Measurements from ENCODE around the gene PDLIM5. TPM values are rescaled to one million over a fixed set of nuclear protein-coding genes. Genes with fewer than 3 reads are reported as not detected.
A peak's percentile ranks its signal among the peaks of the same experiment; 100 is the strongest.
"Not testable (repeated sequence)": the region's sequence is repeated elsewhere in the genome, so short reads cannot be mapped to it uniquely, and the experiment has no call there.

PDLIM5 gene
- total RNA-seq, 1 experiment from 2014 or later: 23.3 TPM

DNA sequence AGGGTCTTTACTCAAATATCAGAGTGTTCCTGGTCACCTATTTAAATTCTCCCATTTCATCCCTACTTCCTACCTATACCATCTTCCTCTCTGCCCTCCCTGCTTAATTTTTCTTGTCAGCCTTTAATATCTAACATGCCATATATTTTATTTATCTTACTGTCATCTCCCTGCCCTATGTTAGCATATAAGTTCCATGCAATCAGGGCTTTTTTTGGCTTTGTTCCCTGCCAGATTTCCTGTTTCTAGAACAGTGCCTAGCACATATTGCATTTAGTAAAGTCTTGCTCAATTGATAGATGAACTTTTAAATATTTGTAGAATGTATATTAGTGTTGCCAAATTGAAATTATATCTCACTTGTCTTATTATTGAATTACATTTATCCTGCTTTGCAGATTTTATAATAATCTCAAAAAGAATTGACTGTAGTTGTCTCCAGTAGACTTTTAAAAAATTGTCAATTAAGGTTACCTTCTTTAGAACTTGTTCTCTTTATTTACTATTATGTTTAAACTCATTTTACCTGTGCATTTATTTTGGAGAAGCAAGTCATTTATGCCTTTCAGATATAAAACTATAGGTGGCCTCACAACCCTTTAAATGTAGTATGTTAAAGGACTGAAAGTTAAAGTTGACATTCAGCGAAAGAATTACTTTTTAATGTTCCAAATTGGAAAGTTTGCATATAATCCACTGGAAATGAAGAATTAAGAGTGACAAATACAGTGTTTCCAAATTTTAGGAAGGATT, 197.8 kb downstream of the PDLIM5 start:
- no peak for DNase-seq (ENCODE audit: low read depth)

DNA sequence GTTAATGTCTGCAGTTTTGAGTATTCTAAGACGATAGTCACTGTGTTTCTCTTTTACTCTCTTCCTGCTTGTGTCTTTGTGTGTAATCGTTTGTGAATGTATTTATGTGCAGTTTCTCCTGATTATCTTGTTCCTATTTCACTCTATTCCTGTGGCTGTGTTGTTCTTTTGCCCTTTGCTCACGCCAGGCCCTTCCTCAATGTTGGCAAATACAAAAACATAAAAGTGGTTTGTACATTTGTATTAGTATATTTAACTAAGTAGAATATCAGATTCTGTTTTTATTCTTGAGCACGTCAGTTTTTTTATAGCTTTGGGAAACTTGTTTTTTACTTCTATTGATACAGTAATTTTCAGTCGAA, 198.4 kb downstream of the PDLIM5 start:
- no peak for DNase-seq (ENCODE audit: low read depth)

DNA sequence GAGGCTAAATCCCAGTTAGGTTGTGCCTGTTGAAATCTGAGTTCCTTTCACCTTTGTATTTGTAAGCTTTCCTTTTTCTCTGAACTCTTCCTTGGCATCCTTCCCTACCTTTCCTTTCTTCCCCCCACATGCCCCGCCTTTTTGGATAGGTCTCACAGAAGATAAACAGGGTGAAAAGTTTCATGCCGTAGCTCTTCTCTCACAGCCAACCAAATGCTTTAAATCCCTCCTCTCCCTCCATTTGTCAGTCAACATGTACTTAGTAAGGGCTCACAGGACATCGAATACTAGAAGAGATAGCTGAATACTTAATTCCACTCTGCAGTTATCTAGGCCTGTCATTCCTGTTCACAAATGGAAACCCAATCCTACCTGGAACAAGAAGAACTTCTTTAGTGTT, 198.9 kb downstream of the PDLIM5 start:
- DNase-seq (ENCODE audit: low read depth): no peak

DNA sequence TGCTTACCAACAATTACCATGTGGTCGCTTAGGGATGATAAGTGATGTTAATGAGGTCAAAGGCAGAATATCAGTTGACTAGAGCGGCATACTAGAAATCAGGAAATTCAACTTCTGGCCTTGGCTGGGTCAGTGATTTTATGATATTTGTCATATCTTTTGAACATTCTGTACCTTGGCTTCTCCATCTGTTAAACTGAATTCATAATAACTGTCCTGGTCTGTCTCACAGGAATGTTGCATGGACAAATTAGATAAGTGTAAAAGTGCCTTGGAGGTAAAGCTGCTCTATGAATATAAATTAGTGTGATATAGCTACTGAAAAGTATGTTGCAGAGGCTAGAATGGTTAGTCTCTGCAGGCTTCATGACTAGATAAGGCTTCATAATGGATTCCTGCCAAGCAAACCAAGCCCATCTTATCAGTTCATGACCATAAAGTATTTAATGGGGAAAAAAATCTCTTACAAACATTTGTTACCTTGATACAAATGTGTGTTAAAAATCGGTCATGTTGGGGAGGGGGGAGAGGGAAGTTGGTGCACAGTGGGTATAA, 201.4 kb downstream of the PDLIM5 start:
- DNase-seq (ENCODE audit: low read depth): no peak

DNA sequence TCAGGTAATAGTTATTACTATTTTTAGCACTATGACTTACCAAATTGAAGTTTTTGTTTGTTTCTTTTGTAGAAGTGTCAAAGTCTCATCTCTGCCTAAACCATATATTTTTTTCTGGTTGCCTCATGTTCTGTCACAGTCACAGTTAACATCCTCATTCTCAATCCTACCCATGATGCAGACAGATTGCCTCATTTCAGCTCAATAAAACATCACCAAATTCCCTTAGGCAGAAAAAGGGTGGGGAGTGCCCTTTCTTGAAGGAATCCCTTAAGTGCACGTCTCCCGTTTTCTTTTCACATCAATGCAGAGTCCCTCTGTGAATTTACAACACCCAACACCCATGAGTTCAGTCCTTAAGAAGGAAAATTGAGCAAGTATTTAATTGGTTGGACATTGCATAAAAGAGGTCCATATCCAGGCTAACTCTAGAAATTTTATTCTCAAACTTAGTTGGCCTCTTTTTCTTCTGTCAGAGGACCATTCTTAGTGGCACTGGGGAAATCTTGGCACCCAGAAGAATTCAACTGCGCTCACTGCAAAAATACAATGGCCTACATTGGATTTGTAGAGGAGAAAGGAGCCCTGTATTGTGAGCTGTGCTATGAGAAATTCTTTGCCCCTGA, 202.4 kb downstream of the PDLIM5 start:
- DNase-seq (ENCODE audit: low read depth): no peak

DNA sequence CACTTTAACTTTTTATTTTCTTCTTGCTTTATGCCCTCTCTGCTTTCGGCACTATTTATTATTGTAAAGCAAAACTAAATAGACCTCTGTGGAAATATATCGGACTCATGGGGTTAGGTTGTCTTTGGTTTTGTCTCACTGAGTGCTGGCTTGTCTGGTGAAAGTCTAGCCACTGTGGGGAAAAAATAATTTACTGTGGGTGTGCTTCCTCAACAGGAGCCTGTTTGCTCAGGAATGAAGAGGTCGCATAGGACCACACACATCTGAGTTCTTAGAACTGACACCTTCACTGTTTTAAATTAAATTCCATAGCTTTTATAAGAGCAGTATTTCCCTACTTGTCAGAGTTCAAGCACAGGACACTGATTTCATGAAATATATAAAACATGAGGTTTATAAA, 203.0 kb downstream of the PDLIM5 start:
- DNase-seq (ENCODE audit: low read depth): no peak

DNA sequence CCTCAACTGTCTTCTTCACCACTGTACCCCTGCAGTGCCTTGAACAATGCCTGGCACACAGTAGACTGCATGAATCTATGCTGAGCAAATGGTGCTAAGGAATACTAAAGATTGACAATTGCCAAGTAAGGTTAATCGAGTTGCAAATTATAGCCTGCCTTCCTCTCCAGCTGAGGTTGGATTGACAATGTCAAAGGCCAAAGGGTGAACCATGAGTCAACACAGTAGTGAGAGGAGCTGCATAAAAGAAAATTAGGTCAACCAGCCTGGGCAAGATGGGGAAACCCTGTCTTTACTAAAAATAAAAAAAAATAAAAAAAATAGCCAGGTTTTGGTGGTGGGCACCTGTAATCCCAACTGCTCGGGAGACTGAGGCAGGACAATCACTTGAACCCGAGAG, 208.9 kb downstream of the PDLIM5 start:
- DNase-seq (ENCODE audit: low read depth): no peak

DNA sequence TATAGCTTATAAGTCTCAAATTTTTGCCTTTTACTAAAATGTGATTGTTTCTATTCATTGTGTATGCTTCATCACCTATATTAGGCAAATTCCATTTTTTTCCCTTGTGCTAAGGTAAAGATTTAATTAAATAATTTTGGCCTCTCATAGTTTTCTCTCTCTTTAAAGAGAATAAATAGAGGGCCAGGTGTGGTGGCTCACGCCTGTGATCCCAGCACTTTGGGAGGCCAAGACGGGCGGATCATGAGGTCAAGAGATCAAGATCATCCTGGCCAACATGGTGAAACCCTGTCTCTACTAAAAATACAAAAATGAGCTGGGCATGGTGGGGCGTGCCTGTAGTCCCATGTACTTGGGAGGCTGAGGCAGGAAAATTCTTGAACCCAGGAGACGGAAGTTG, 213.3 kb downstream of the PDLIM5 start:
- DNase-seq (ENCODE audit: low read depth): not testable (repeated sequence)

DNA sequence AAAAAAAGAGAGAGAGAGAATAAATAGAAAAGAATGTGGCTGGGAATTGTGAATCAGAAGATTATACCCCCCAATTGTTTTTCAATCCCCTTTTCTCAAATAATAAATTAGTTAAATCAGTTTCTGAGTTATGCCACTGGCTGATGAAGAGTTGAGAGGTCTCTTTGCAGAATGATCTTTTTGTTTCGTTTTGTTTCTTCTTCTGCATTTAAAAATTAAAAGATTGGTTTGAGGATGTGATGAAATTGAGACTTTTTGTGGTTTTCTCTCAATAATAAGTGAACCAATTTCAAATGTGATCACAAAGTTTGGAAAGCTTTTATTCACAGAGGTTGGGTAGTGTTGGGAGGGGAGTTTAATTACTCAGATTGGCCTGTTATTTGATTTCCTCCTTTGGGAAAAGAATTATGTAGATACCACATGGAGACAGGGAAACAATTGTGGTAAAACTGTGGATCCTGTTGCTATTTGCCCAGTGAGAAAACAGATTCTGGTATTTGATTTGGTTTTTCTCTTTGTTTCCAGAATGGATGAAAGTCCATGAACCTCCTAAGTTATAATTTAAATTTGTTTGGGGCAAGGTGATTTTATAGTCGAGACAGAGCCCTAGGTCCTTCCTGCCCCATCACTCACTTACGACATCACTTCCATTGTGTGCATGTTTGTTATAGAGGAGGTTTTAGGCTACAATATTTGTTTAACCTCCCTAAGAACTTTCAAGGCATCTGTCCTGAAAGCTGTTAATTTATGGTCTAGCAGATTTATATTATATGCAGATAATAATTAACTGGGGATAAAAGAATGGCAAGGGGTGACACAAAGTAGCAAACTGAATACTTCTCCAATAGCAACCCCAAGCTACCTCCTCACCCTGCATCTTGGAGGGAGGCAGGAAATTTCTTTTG, 214.0 kb downstream of the PDLIM5 start:
- no peak for DNase-seq (ENCODE audit: low read depth)

DNA sequence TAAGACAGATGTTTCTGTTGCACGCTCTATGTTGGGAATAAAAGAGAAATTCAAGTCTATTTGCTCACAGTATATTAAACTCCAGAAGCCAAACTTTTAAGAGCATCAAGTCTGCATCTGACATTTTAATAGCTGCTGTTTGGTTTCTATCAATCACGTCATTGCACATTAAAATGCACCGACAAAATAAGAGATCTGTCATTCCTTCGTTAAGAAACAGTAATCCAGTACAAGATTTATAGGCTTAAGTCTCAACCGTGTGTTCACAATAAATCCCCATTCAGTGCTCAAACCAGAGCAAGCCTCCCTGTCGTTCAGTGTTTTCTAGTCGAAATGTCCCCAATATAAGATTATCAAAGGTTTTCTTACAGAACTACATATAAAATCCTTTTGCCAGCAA, 217.0 kb downstream of the PDLIM5 start:
- no peak for DNase-seq (ENCODE audit: low read depth)

DNA sequence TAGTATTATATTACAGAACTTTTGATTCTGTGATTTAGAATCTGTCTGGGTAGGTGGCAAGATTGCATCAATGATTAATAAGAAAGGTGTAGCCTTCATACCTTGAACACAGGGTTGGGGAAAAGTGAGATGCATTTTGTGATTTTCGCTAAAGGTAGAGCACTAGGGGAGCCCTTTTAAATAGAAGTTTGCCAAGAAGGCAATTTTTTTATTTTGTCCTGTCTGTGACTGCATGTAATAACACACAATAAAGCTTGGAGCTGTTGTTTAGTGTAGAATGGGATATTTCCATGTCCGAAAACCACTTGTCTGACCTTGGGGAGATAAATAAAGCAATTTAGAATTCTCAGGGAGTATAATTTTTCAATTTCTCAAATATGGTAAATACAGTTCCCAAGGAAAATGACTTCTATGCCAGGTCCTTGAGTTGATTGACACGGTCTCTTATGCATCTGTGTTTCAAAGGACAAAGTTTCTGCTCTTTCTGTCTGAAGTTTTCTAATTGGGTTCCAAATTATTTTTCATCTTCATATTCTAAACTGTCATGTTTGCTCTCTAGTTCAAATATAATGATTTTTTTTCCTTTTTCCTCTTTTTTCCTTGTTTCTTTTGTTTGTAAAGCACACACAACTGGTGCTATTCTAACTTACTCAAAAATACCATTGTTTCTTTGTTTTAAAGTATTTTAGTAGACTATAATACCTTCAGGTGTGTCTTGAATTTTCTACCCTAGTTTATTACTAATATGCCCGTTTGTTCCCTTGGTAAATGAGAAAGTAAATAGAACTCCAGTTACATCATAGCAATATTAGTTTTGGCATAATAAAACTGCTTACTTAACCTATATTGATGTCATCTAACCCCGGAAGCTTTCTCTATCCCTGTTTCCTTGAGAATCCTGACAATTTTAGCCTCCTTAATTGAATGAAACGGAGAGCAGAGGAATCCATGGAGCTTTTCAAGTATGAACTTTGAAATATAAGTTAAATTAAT, 218.2 kb downstream of the PDLIM5 start:
- DNase-seq (ENCODE audit: low read depth): no peak

DNA sequence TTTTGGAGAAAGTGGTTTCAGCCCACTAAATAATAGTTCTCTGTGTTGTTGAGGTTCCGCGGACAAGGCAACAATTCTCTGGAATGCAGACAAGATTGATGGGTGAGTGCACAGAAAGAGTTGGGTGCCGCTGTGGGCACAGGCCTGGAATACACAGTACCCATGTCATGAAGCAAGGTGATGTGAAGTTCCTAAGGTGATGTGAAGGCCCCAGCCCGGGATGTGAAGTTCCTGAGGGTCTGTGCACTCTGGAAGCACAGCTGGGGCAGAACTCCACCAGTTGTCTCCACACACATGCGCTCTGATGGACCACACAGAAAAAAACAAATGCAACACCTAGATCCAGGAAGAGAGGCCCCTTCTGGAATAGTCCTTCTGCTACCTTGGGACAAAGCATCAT, 219.4 kb downstream of the PDLIM5 start:
- no peak for DNase-seq (ENCODE audit: low read depth)

DNA sequence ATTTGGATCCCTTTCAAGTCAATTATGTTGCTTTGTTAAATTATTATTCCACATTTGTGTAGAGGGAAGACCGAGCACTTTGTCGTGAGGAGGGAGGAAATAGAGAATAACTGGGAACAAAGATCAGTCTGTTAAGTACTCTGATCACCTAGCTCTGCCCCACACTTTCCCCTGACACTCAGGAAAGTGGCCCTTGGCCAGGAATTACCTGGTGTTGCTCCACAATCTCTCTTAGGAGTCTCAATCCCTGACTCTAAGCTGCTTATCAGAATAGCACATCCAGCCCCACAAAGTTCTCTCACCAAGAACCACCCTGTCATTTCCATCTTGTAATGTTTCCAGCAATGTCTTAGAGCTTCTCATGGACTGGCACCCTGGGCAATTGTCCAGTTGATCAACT, 222.2 kb downstream of the PDLIM5 start:
- DNase-seq (ENCODE audit: low read depth): no peak

DNA sequence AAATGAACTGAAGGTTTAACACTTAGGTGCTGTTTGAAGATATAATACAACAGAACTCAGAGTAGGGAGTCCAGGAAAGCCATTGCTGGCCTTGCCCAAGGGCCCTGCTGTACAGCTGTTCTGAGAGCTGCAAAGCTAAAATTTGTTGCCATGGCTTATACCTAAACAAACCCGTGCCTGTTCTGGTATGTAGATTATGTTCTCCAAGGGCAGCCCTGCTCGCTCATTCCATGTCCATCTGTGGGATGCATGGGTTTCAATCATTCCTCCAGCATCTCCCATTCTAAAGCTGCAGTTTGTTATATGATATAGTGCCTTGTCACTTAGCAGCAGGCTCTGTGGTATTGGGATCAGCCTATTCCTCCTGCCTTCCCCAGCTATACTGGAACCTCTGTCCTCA, 225.2 kb downstream of the PDLIM5 start:
- no peak for DNase-seq (ENCODE audit: low read depth)

DNA sequence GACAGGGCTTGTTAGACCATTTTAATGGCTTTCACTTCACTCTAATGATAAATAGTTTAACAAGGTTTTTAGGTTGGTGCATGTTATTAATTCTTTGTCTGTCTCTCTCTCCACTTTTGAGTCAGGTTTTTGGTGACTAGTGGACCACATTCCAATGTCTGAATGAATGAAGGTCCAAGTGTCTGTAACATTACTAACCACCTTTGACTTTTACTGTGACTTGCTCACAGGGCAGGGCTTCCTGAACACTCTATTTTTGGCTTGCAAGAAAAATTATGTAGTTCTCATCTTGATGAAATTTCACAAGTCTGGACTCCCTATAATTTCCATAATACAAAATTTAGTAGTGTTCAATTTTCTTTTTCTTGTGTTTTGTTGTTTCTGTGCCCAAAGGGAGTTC, 227.2 kb downstream of the PDLIM5 start:
- no peak for DNase-seq (ENCODE audit: low read depth)

DNA sequence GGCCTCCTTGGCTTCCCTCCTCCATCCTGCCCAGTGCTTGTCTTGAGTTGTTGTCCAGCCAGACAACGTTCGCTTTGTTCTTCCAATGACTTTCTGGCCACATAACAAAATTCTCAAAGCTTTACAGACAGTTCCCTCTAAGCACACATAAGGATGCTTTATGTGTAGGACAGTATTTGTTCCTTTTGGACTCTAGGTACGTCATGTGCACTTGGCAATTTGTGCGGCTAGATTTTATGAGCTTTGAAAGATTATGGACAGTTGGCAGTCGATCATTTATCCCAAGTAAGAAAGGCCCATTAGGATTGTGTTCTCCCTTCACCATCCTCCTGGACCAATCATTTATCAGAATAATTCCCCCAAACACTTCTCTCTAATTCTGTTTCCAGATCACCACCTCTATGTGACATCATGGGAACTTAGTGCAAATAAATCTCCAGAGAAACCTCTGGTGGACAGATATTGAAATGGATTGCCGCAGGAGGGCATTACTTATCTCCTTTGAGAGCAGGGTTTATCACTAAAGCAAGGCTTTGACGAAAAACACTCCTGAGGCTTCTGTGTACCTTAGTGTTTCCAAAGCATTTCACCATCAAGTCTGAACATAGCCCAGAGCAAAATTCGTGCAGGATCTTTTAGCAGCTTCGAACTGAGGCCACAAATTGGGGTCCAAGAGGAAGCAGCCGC, 228.6 kb downstream of the PDLIM5 start:
- no peak for DNase-seq (ENCODE audit: low read depth)

DNA sequence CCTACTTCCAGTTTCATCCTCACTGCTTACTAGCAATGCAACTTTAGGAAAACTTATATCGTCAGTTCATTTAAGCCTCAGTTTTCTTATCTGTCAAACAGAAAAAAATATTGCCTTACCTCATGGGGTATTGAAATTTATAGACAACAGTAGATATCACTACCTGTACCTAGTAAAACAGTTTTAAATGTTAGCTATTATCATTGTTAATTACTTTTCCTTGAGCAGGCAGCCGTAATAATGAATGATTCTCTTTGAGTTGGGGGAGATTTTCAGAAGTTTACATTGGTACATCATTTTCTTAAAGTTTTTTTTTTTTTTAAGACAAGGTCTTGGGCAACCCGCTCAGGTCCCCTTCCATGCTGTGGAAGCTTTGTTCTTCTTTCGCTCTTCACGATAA, 234.3 kb downstream of the PDLIM5 start:
- DNase-seq (ENCODE audit: low read depth): no peak

DNA sequence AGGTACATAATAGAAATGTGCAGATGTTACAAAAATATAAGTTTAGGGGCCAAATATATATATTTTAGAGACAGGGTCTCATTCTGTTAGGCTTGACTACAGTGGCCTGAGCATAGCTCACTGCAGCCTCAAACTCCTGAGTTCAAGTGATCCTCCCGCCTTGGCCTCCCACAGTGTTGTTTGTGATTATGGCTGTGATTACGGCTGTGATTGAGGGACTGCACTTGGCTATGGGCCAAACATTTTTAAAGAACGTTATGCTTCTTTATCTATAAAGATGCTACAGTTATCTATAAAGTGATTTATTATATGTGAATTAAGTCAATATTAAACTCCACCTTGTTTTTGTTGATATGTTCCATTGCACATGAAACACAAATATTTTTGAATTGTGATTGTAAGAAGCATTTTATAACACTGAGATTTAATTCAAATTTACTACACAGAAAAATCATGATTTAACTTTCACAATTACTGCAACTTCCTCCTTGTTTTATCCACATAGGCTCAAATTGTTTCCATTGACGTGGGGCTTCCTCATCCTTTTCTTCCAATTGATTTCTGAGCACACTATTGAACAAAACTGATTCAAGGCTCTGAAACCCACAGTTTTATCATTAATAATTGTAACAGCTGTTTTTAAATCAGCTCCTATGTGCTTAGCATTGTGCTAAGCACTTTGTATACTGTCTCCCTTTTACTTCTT, 237.6 kb downstream of the PDLIM5 start:
- no peak for DNase-seq (ENCODE audit: low read depth)

DNA sequence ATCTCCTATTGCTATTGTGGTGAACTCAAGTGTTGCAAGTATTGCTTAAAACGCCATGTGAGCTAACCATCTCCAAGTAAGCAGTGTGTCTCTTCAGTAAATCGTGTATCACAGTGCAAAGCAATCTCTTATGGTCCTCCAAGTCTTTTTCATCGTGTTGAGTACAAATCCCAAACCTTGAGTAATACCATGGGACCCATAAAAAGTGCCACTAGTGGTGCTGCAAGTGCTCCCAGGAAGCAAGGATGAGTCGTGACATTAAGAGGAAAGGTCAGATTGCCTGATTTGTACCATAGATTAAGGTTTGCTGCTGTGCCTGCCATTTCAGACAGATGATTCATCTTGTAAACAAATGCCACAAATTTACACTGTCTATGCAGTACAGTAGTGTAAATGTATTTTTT, 239.1 kb downstream of the PDLIM5 start:
- peak; percentile 2 for DNase-seq (ENCODE audit: low read depth)

DNA sequence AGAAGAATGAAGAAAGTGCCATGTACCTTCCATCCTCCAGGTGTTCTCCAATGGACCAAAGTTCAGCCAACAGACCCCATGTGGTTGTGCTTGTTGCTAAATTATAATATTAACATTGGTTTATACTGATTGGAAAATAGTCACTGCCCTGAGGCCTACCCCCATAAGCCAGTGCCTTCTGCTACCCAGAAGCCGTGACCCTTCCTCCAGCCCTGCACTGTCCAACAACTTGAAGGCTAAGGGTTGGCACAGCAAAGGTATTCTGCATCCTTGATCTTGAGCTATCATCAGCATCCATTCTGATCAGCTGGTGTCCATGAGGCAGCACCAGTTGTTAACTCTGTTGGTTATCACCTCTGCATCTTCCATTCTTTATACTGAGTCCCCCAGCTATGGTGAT, 239.8 kb downstream of the PDLIM5 start:
- DNase-seq (ENCODE audit: low read depth): no peak

Data from Daoy (cell line).